ENCODE data around the gene GPR22.
A peak's percentile ranks its signal among the peaks of the same experiment; 100 is the strongest.

The GPR22 gene

DNA sequence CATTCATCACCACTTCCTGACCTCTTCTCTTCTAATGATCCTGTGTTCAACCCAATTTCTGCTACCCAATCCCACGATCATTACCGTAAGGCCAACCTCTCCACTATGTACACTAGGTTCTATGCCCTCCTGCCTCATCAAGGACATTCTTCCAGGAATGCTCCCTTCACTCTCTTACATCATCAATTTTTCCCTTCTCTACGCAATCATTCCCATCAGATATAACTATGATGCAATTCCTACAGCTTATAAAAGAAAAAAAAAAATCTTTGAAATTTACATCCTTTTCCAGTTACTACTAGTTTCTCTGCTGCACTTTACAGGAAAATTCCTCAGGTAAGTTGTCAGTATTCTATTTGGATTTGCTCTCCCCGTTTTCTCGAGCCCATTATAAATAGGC, 30.8 kb upstream of the GPR22 start:
- Mint-ChIP-seq H3K36me3 (ENCODE audit: low read depth) (peaks cover 41% of the 10 kb centered on the region), H3K4me1 (peaks cover 5% of the 10 kb centered on the region), H3K27me3 (ENCODE audit: low read depth, poor library complexity) (no peaks in the 10 kb centered on the region), H3K4me3 (no peak overlapping the region), H3K27ac (peak overlapping the region; percentile 4), H3K9me3 (peaks cover 26% of the 10 kb centered on the region)
- TF ChIP-seq, protein P1, sequence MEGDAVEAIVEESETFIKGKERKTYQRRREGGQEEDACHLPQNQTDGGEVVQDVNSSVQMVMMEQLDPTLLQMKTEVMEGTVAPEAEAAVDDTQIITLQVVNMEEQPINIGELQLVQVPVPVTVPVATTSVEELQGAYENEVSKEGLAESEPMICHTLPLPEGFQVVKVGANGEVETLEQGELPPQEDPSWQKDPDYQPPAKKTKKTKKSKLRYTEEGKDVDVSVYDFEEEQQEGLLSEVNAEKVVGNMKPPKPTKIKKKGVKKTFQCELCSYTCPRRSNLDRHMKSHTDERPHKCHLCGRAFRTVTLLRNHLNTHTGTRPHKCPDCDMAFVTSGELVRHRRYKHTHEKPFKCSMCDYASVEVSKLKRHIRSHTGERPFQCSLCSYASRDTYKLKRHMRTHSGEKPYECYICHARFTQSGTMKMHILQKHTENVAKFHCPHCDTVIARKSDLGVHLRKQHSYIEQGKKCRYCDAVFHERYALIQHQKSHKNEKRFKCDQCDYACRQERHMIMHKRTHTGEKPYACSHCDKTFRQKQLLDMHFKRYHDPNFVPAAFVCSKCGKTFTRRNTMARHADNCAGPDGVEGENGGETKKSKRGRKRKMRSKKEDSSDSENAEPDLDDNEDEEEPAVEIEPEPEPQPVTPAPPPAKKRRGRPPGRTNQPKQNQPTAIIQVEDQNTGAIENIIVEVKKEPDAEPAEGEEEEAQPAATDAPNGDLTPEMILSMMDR (IDR thresholded peaks at IDR 0.05), result no peak
- DNase-seq, result no peak

DNA sequence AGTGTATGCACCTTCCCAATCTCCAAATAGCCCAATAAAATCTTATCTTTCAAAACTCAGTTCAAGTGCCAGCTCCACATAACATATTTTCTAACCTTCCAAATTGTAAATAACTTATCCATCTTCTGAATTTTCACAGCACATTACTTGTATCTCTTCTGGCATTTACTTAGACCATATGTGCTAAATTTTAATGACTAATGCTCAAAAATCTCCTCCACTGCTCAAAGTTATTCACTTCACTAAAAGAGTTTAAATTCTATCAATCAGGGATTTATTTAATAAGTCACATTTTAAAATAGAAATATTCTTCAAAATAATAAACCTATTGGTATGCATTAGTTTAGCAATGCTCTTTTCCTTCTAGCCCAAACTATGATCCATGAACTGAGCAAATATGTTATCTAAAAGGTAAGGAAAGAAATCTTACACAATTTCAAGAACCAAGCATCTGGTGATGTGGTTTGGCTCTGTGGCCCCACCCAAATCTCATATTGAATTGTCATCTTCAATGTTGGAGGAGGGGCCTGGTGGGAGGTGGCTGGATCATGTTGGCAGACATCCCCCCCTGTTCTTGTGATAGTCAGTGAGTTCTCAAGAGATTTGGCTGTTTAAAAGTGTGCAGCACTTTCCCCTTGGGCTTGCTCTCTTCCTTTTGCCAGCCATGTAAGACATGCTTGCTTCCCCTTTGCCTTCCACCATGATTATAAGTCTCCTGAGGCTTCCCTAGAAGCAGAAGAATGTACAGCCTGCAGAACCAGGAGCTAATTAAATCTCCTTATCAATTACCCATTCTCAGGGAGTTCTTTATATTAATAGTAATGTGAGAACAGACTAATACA, 28.1 kb upstream of the GPR22 start:
- H3K27ac Mint-ChIP-seq, result no peak overlapping the region
- H3K36me3 Mint-ChIP-seq (ENCODE audit: low read depth), result peaks cover 23% of the 10 kb centered on the region
- no peak overlapping the region for H3K4me3 Mint-ChIP-seq
- DNase-seq, result no peak
- H3K4me1 Mint-ChIP-seq, result peaks cover 5% of the 10 kb centered on the region
- TF ChIP-seq, protein P1 (IDR thresholded peaks at IDR 0.05), result no peak
- H3K9me3 Mint-ChIP-seq, result peaks cover 15% of the 10 kb centered on the region
- H3K27me3 Mint-ChIP-seq (ENCODE audit: low read depth, poor library complexity), result no peaks in the 10 kb centered on the region

DNA sequence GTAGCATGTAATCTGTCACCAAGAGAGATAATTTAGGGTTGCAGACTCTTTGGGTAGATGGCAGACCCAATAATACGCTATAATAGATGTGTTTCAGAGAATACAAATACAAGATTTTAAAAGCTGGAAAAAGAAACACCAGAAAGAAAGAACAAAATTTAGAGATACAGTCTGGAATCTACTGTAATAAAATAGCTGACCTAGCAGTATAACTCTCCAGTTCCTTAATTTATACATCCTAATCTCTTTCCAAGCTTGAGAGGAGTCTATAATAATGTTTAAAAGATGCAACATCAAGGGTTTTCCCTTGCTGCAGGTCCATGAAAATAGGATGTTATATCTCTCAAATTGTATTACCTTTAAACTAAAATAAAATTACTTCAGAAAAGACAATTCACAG, 27.2 kb upstream of the GPR22 start:
- TF ChIP-seq, protein P1 (IDR thresholded peaks at IDR 0.05), result no peak
- H3K27ac Mint-ChIP-seq, result no peak overlapping the region
- H3K9me3 Mint-ChIP-seq, result peaks cover 15% of the 10 kb centered on the region
- no peaks in the 10 kb centered on the region for H3K27me3 Mint-ChIP-seq (ENCODE audit: low read depth, poor library complexity)
- H3K36me3 Mint-ChIP-seq (ENCODE audit: low read depth), result peaks cover 23% of the 10 kb centered on the region
- H3K4me3 Mint-ChIP-seq, result no peak overlapping the region
- H3K4me1 Mint-ChIP-seq, result peaks cover 5% of the 10 kb centered on the region
- no peak for DNase-seq

DNA sequence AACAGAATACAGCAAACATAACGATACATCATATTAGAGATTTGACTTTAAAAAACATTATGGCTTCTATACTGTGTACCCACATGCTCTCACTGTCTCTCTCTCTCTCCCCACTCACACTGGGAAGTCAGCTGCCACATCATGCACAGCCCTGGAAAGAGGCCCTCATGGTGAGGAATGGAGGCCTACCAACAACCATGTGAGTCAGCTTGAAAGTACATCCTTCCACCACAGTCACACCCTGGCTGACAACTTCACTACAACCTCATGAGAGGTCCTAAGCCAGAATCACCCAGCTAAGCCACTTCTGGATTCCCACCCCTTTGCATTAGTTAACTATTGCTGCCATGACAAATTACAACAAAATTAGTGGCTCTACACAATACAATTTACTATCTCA, 23.3 kb upstream of the GPR22 start:
- H3K4me3 Mint-ChIP-seq, result no peak overlapping the region
- H3K36me3 Mint-ChIP-seq (ENCODE audit: low read depth), result peaks cover 30% of the 10 kb centered on the region
- DNase-seq, result no peak
- TF ChIP-seq, protein P1 (IDR thresholded peaks at IDR 0.05), result no peak
- no peak overlapping the region for H3K27ac Mint-ChIP-seq
- H3K4me1 Mint-ChIP-seq, result no peaks in the 10 kb centered on the region
- H3K27me3 Mint-ChIP-seq (ENCODE audit: low read depth, poor library complexity), result no peaks in the 10 kb centered on the region
- peaks cover 11% of the 10 kb centered on the region for H3K9me3 Mint-ChIP-seq

DNA sequence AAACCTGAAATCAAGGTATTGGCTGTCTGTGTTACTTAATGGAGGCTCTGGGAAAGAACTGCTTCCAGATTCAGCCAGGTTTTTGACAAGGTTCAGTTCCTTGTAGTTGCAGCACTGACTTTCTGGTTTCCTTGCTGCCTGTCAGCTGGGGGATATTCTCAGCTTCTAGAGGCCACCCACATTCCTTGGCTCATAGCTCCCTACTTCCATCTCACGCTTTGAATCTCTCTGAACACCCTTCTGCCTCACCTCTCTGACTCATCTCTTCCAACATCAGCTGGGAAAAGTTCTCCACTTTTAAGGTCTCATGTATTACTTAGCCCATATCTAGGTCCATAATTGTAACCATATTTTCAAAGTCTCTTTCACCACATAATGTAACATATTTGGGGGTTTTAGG, 22.9 kb upstream of the GPR22 start:
- no peaks in the 10 kb centered on the region for H3K4me1 Mint-ChIP-seq
- H3K9me3 Mint-ChIP-seq, result peaks cover 6% of the 10 kb centered on the region
- H3K36me3 Mint-ChIP-seq (ENCODE audit: low read depth), result peaks cover 25% of the 10 kb centered on the region
- H3K27me3 Mint-ChIP-seq (ENCODE audit: low read depth, poor library complexity), result no peaks in the 10 kb centered on the region
- no peak overlapping the region for H3K4me3 Mint-ChIP-seq
- TF ChIP-seq, protein P1 (IDR thresholded peaks at IDR 0.05), result no peak
- DNase-seq, result no peak
- no peak overlapping the region for H3K27ac Mint-ChIP-seq

DNA sequence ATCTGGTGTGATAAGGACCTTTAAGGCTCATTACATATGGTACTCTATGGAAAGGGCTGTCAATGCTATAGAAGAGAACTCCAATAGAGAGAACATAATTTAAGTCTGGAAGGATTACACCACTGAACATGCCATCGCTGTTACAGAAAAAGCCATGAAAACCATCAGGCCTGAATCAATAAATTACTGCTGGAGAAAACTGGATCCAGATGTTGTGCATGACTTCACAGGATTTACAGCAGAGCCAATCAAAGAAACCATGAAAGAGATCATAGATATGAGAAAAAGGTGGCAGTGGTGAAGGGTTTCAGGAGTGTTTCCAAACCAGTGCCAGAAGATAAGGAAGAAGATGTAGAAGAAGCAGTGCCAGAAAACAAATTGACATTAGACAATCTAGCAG, 18.9 kb upstream of the GPR22 start:
- H3K27me3 Mint-ChIP-seq (ENCODE audit: low read depth, poor library complexity), result no peaks in the 10 kb centered on the region
- H3K9me3 Mint-ChIP-seq, result no peaks in the 10 kb centered on the region
- peaks cover 12% of the 10 kb centered on the region for H3K36me3 Mint-ChIP-seq (ENCODE audit: low read depth)
- H3K4me3 Mint-ChIP-seq, result no peak overlapping the region
- no peaks in the 10 kb centered on the region for H3K4me1 Mint-ChIP-seq
- DNase-seq, result no peak
- TF ChIP-seq, protein P1 (IDR thresholded peaks at IDR 0.05), result no peak
- no peak overlapping the region for H3K27ac Mint-ChIP-seq
